ENCODE data around the gene CEMIP2.

- no peak for TF ChIP-seq CTCF (IDR thresholded peaks at IDR 0.05 in 4 of 5, conservative IDR thresholded peaks at IDR 0.05 in 1 of 5)
- no peak for TF ChIP-seq POLR2A (IDR thresholded peaks at IDR 0.05)
Observed at GRCh38 chr9:71748280-71748743, 20.0 kb downstream of the CEMIP2 start.
